Muscle layer of colon (tissue), 2 donors: ENCODE data around the gene ETNK2.

Source experiments
- H3K27ac ChIP-seq: one replicate; pipeline ENCODE4 v1.7.0; 2013; ENCODE audit warnings: low read depth, mild to moderate bottlenecking, low read length, moderate library complexity
- H3K27me3 ChIP-seq, 2 donors: one replicate each; pipeline ENCODE4 v1.7.0; 2013; ENCODE audit warnings: low read length in 2 of 2, mild to moderate bottlenecking in 2 of 2; ENCODE audit not compliant: insufficient read depth in 2 of 2, control insufficient read depth in 1 of 2
- H3K36me3 ChIP-seq: one replicate; pipeline ENCODE4 v1.7.0; 2013; ENCODE audit warnings: mild to moderate bottlenecking, low read length; ENCODE audit not compliant: insufficient read depth
- H3K4me1 ChIP-seq: one replicate; pipeline ENCODE4 v1.7.0; 2013; ENCODE audit warnings: mild to moderate bottlenecking, low read length; ENCODE audit not compliant: insufficient read depth
- H3K4me3 ChIP-seq, 2 donors: one replicate each; pipeline ENCODE4 v1.7.0; 2013; ENCODE audit warnings: low read length in 2 of 2, low read depth in 1 of 2, mild to moderate bottlenecking in 1 of 2, moderate library complexity in 1 of 2
- H3K9ac ChIP-seq: one replicate; pipeline ENCODE4 v1.7.0; 2013; ENCODE audit warnings: low read length
- H3K9me3 ChIP-seq: one replicate; pipeline ENCODE4 v1.7.0; 2013; ENCODE audit warnings: mild to moderate bottlenecking, low read length
- donor health status: abdominal sarcoma.
- donor health status: Adenocarcinoma of cecum.

The ETNK2 gene

GRCh38 chr1:204142032-204142974, 9.5 kb downstream of the ETNK2 start:
- Histone ChIP-seq H3K36me3 (no peaks in the 10 kb centered on the region), H3K4me1 (no peaks in the 10 kb centered on the region), H3K27me3 (no peaks in the 10 kb centered on the region), H3K4me3 (no peak overlapping the region), H3K9me3 (no peaks in the 10 kb centered on the region), H3K27ac (no peak overlapping the region), H3K9ac (no peak overlapping the region)

- H3K9me3 ChIP-seq = no peaks in the 10 kb centered on the region
- no peak overlapping the region for H3K27ac ChIP-seq
- no peak overlapping the region for H3K9ac ChIP-seq
- H3K4me1 ChIP-seq = no peaks in the 10 kb centered on the region
- H3K27me3 ChIP-seq = no peaks in the 10 kb centered on the region
- no peak overlapping the region for H3K4me3 ChIP-seq
- H3K36me3 ChIP-seq = no peaks in the 10 kb centered on the region
Measured at GRCh38 chr1:204141131-204141530, 10.7 kb downstream of the ETNK2 start.

GRCh38 chr1:204139952-204140351, 11.9 kb downstream of the ETNK2 start:
- Histone ChIP-seq H3K9ac (no peak overlapping the region), H3K27ac (no peak overlapping the region), H3K36me3 (peaks cover 1% of the 10 kb centered on the region), H3K27me3 (no peaks in the 10 kb centered on the region), H3K9me3 (no peaks in the 10 kb centered on the region), H3K4me3 (no peak overlapping the region), H3K4me1 (no peaks in the 10 kb centered on the region)

GRCh38 chr1:204139088-204139487, 12.8 kb downstream of the ETNK2 start:
- Histone ChIP-seq H3K36me3 (peaks cover 10% of the 10 kb centered on the region), H3K4me1 (no peaks in the 10 kb centered on the region), H3K4me3 (no peak overlapping the region), H3K9ac (no peak overlapping the region), H3K27ac (no peak overlapping the region), H3K9me3 (no peaks in the 10 kb centered on the region), H3K27me3 (no peaks in the 10 kb centered on the region)

- Histone ChIP-seq H3K4me3 (no peak overlapping the region), H3K9ac (no peak overlapping the region), H3K27me3 (no peaks in the 10 kb centered on the region), H3K4me1 (no peaks in the 10 kb centered on the region), H3K36me3 (peaks cover 13% of the 10 kb centered on the region), H3K27ac (no peak overlapping the region), H3K9me3 (no peaks in the 10 kb centered on the region)
Measured at GRCh38 chr1:204136814-204137213, 15.0 kb downstream of the ETNK2 start.

- H3K27ac ChIP-seq = no peak overlapping the region
- H3K27me3 ChIP-seq = no peaks in the 10 kb centered on the region
- no peak overlapping the region for H3K4me3 ChIP-seq
- H3K4me1 ChIP-seq = peaks cover 9% of the 10 kb centered on the region
- peaks cover 13% of the 10 kb centered on the region for H3K36me3 ChIP-seq
- no peak overlapping the region for H3K9ac ChIP-seq
- no peaks in the 10 kb centered on the region for H3K9me3 ChIP-seq
Measured at GRCh38 chr1:204134103-204134502, 17.7 kb downstream of the ETNK2 start.

- Histone ChIP-seq H3K27ac (no peak overlapping the region), H3K4me3 (no peak overlapping the region), H3K9me3 (no peaks in the 10 kb centered on the region), H3K4me1 (peaks cover 23% of the 10 kb centered on the region), H3K9ac (no peak overlapping the region), H3K36me3 (peaks cover 13% of the 10 kb centered on the region), H3K27me3 (no peaks in the 10 kb centered on the region)
Measured at GRCh38 chr1:204132718-204133117, 19.1 kb downstream of the ETNK2 start.

- peaks cover 31% of the 10 kb centered on the region for H3K4me1 ChIP-seq
- no peaks in the 10 kb centered on the region for H3K27me3 ChIP-seq
- no peak overlapping the region for H3K27ac ChIP-seq
- peaks cover 13% of the 10 kb centered on the region for H3K36me3 ChIP-seq
- H3K4me3 ChIP-seq = no peak overlapping the region
- H3K9ac ChIP-seq = no peak overlapping the region
- H3K9me3 ChIP-seq = no peaks in the 10 kb centered on the region
Measured at GRCh38 chr1:204131978-204132377, 19.9 kb downstream of the ETNK2 start.

GRCh38 chr1:204130981-204131892, 20.6 kb downstream of the ETNK2 start:
- Histone ChIP-seq H3K4me1 (peaks cover 38% of the 10 kb centered on the region), H3K4me3 (no peak overlapping the region), H3K27ac (no peak overlapping the region)

GRCh38 chr1:204130178-204130577, 21.7 kb downstream of the ETNK2 start:
- Histone ChIP-seq H3K4me3 (no peak overlapping the region), H3K36me3 (peaks cover 26% of the 10 kb centered on the region), H3K27ac (no peak overlapping the region), H3K9me3 (no peaks in the 10 kb centered on the region), H3K4me1 (peaks cover 39% of the 10 kb centered on the region), H3K9ac (no peak overlapping the region), H3K27me3 (no peaks in the 10 kb centered on the region)

More at GRCh38 chr1:204130981-204131892, 20.6 kb downstream of the ETNK2 start:
- no peak overlapping the region for H3K9ac ChIP-seq
- peaks cover 16% of the 10 kb centered on the region for H3K36me3 ChIP-seq
- H3K27me3 ChIP-seq = no peaks in the 10 kb centered on the region
- no peaks in the 10 kb centered on the region for H3K9me3 ChIP-seq
